Mucosa of descending colon (tissue), 3 donors: ENCODE results near the gene CTNNA3. TPM values are rescaled to one million over a fixed set of nuclear protein-coding genes. Genes with fewer than 3 reads are reported as not detected.

ENCODE experiments used
- ATAC-seq: fragments of 200-7000 bp; cut with Tn5 transposase; one replicate; pipeline ENCODE4 v1.9.1; 2020; ENCODE audit warnings: mild to moderate bottlenecking, moderate library complexity
- DNase-seq, 3 donors: peaks; one replicate each; pipeline ENCODE4 v3.0.0-alpha.2; 2020
- H3K36me3 ChIP-seq: fragments of 200-600 bp; one replicate; pipeline ENCODE4 v1.8.0; 2021; ENCODE audit warnings: low read depth, mild to moderate bottlenecking
- H3K4me1 ChIP-seq: fragments of 200-600 bp; one replicate; pipeline ENCODE4 v1.8.0; 2021; ENCODE audit warnings: low read depth, mild to moderate bottlenecking
- H3K4me3 ChIP-seq: fragments of 200-600 bp; one replicate; pipeline ENCODE4 v1.8.0; 2021; ENCODE audit warnings: mild to moderate bottlenecking
- H3K9me3 ChIP-seq: fragments of 200-600 bp; one replicate; pipeline ENCODE4 v1.8.0; 2021; ENCODE audit warnings: mild to moderate bottlenecking
- CTCF ChIP-seq: fragments of 200-600 bp; IDR thresholded peaks from one replicate; pipeline ENCODE4 v1.8.0; 2022; ENCODE audit warnings: antibody characterized with exemption, mild to moderate bottlenecking
- intact Hi-C, 2 donors: fragments of 100-400 bp; cut with DNase I in 1 of 2; cut with micrococcal nuclease in 1 of 2; formaldehyde crosslinking; loops; one replicate each; pipeline versions ENCODE4 v1.11.0 to v1.11.1; 2022; cut with DNase I, micrococcal nuclease
- total RNA-seq, 3 donors: library from RNA; stranded (reverse); fragmentation: NEBNext Ultra II Directional in 2 of 3; extraction: Animal tissue kit (Norgen Biotek cat#: 25700) in 2 of 3; gene quantifications; one replicate each; pipeline versions ENCODE4 v1.2.1 to v1.2.4, GENCODE V29; 2021 to 2023
- donor health status: DM: no; HTN: no; CAD: no; lungs with moderate emphysema.
- donor health status: DM: no; HTN: no; CAD: no.
- donor health status: DM: no; HTN: yes; CAD: no.

The CTNNA3 gene
- total RNA-seq, 3 donors from 2014 or later, result 0.52 to 7.5 (median 0.70) TPM

- TF ChIP-seq CTCF, result no peak
- ATAC-seq (peak; percentile 44), DNase-seq (peak in 1 of 3 donors; percentile 2)
- intact Hi-C loops, result no loop called here
- Histone ChIP-seq H3K4me3 (no peak overlapping the region), H3K4me1 (no peaks in the 10 kb centered on the region), H3K36me3 (no peaks in the 10 kb centered on the region), H3K9me3 (no peaks in the 10 kb centered on the region)
Observed at GRCh38 chr10:67612577-67613537, 83.1 kb downstream of the CTNNA3 start.

- Histone ChIP-seq H3K36me3 (no peaks in the 10 kb centered on the region), H3K9me3 (no peaks in the 10 kb centered on the region), H3K4me1 (no peaks in the 10 kb centered on the region), H3K4me3 (no peak overlapping the region)
- intact Hi-C loops, result no loop called here
- DNase-seq, result no peak
- TF ChIP-seq CTCF, result no peak
- ATAC-seq, result no peak
Observed at GRCh38 chr10:67612176-67612575, 83.8 kb downstream of the CTNNA3 start.

- ATAC-seq (no peak), DNase-seq (no peak)
- TF ChIP-seq CTCF, result no peak
- Histone ChIP-seq H3K9me3 (no peaks in the 10 kb centered on the region), H3K4me3 (no peak overlapping the region), H3K4me1 (no peaks in the 10 kb centered on the region), H3K36me3 (no peaks in the 10 kb centered on the region)
- intact Hi-C loops, result no loop called here
Observed at GRCh38 chr10:67609996-67610793, 85.8 kb downstream of the CTNNA3 start.

GRCh38 chr10:67608001-67608400, 88.0 kb downstream of the CTNNA3 start:
- no peak for TF ChIP-seq CTCF
- no peak for ATAC-seq
- H3K36me3 ChIP-seq, result no peaks in the 10 kb centered on the region
- intact Hi-C loops, result no loop called here
- no peak overlapping the region for H3K4me3 ChIP-seq
- H3K4me1 ChIP-seq, result no peaks in the 10 kb centered on the region
- no peaks in the 10 kb centered on the region for H3K9me3 ChIP-seq
- DNase-seq, result no peak

GRCh38 chr10:67607472-67607871, 88.5 kb downstream of the CTNNA3 start:
- intact Hi-C loops, result no loop called here
- TF ChIP-seq CTCF, result no peak
- no peak for ATAC-seq
- Histone ChIP-seq H3K4me3 (no peak overlapping the region), H3K36me3 (no peaks in the 10 kb centered on the region), H3K4me1 (no peaks in the 10 kb centered on the region), H3K9me3 (no peaks in the 10 kb centered on the region)
- no peak for DNase-seq
